ENCODE results near the gene AP1S1.

DNA sequence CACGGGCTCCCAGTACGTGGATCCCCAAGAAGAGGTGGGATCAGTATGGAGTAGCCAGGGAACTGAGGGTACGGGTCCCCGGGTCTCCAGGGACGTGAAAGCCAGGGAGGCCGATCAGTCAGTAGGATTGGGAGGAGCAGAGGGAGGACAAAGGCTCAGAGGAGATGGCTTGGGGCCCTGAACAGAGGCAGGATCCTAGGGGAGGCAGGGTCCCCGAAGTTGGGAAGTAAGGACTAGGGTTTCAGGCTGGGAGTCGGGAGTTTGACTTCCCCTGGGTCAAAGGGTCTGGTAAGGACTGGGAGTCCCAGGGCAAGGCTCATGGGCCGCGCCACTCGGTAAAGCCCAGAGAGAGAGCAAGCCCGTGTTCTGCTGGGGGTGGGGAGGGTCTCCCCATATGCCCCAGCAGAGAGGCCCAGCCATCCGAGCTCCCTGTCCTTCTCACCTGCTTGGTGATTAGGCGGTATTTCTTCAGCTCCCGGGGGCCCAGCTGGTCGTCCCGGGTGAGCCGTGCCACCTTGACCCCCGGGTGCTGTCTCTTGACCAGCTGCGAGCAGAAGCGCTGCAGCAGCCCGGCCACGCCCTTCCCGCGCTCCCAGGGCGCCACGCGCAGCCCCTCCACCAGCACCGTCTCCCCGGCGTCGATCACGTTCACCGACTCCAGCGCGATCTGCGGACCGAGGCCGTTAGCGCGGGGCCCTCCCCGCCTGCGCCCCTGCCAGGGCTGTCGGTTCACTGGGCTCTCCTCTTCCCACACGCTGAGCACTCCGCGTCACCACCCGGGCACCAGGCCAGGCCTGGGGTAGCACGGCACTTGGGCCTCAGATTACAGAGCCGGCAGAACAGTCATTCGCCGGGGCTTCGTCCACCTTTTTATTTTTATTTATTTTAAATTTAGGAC lies 18.8 kb downstream of the AP1S1 start:
- TF ChIP-seq, protein P1, sequence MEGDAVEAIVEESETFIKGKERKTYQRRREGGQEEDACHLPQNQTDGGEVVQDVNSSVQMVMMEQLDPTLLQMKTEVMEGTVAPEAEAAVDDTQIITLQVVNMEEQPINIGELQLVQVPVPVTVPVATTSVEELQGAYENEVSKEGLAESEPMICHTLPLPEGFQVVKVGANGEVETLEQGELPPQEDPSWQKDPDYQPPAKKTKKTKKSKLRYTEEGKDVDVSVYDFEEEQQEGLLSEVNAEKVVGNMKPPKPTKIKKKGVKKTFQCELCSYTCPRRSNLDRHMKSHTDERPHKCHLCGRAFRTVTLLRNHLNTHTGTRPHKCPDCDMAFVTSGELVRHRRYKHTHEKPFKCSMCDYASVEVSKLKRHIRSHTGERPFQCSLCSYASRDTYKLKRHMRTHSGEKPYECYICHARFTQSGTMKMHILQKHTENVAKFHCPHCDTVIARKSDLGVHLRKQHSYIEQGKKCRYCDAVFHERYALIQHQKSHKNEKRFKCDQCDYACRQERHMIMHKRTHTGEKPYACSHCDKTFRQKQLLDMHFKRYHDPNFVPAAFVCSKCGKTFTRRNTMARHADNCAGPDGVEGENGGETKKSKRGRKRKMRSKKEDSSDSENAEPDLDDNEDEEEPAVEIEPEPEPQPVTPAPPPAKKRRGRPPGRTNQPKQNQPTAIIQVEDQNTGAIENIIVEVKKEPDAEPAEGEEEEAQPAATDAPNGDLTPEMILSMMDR (IDR thresholded peaks at IDR 0.05) = no peak
- TF ChIP-seq ZFX (IDR thresholded peaks at IDR 0.05; ENCODE audit: borderline replicate concordance) = no peak

Data from 22Rv1 (cell line).